GM19193 (cell line): ENCODE data around the gene CES2.

ENCODE experiments used
- POLR2A ChIP-seq: IDR thresholded peaks from 4 replicates; pipeline ENCODE4 v1.6.1; 2011; ENCODE audit not compliant: insufficient read depth, insufficient read length; ENCODE audit errors: extremely low read depth

CES2 gene

GRCh38 chr16:66948837-66949225, 13.5 kb downstream of the CES2 start:
- TF ChIP-seq POLR2A: no peak

- TF ChIP-seq POLR2A: no peak
Observed at GRCh38 chr16:66949472-66949871, 14.2 kb downstream of the CES2 start.

GRCh38 chr16:66950437-66950836, 15.1 kb downstream of the CES2 start:
- TF ChIP-seq POLR2A: no peak

GRCh38 chr16:66950971-66951790, 15.9 kb downstream of the CES2 start:
- no peak for TF ChIP-seq POLR2A

GRCh38 chr16:66952430-66953110, 17.3 kb downstream of the CES2 start:
- TF ChIP-seq POLR2A: no peak

- no peak for TF ChIP-seq POLR2A
Observed at GRCh38 chr16:66953462-66954096, 18.3 kb downstream of the CES2 start.

- TF ChIP-seq POLR2A: no peak
Observed at GRCh38 chr16:66954097-66954659, 18.9 kb downstream of the CES2 start.

GRCh38 chr16:66958857-66959703, 23.8 kb downstream of the CES2 start:
- TF ChIP-seq POLR2A: no peak

GRCh38 chr16:66959704-66960161, 24.4 kb downstream of the CES2 start:
- TF ChIP-seq POLR2A: no peak

GRCh38 chr16:66960270-66960669, 25.0 kb downstream of the CES2 start:
- no peak for TF ChIP-seq POLR2A

GRCh38 chr16:66961065-66961744, 25.9 kb downstream of the CES2 start, which contains the start of gene CES3:
TSS of gene CES3 (plus strand) at chr16:66961266. CDS start at chr16:66961308, 42 bp downstream.
- no peak for TF ChIP-seq POLR2A

GRCh38 chr16:66961914-66962313, 26.6 kb downstream of the CES2 start:
- no peak for TF ChIP-seq POLR2A

- TF ChIP-seq POLR2A: no peak
Observed at GRCh38 chr16:66964049-66964448, 28.7 kb downstream of the CES2 start.

- TF ChIP-seq POLR2A: no peak
Observed at GRCh38 chr16:66968847-66969246, 33.5 kb downstream of the CES2 start.
